GM19035 (cell line): Measurements from ENCODE around the gene PRG3.
"Not testable (repeated sequence)": the region's sequence is repeated elsewhere in the genome, so short reads cannot be mapped to it uniquely, and the experiment has no call there.

Source experiments
- ATAC-seq: cut with Tn5 transposase; IDR thresholded peaks from one replicate; pipeline ENCODE4 v1.9.1; 2021; ENCODE audit not compliant: unreplicated experiment

The PRG3 gene

GRCh38 chr11:57361420-57361819, 19.5 kb downstream of the PRG3 start:
- not testable (repeated sequence) for ATAC-seq

- no peak for ATAC-seq
Observed at GRCh38 chr11:57360991-57361390, 20.0 kb downstream of the PRG3 start.

- no peak for ATAC-seq
Observed at GRCh38 chr11:57359896-57360690, 20.9 kb downstream of the PRG3 start.

GRCh38 chr11:57359396-57359795, 21.6 kb downstream of the PRG3 start:
- ATAC-seq: no peak

GRCh38 chr11:57358991-57359390, 22.0 kb downstream of the PRG3 start:
- ATAC-seq: no peak

DNA sequence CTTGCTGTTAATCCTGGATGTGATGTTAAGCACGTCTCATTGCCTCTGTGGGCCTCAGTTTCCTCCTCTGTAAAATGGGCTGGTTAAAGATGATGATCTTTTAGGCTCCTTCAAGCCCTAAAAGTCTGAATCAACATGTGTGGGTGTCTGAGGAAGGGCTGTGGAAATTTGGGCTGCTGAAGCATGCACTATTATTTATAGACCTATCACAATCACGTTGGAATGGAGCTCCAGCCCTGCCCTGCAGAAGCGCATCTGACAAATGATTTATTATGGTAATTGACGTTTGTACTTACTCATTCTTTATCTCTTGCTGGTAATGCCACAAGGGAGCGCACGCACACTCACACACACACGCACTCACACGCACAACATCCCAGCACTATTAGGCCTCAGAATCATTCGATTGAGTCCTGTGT, 22.4 kb downstream of the PRG3 start:
- ATAC-seq: no peak

GRCh38 chr11:57357856-57358255, 23.1 kb downstream of the PRG3 start:
- no peak for ATAC-seq

- no peak for ATAC-seq
Observed at GRCh38 chr11:57357310-57357709, 23.6 kb downstream of the PRG3 start.

DNA sequence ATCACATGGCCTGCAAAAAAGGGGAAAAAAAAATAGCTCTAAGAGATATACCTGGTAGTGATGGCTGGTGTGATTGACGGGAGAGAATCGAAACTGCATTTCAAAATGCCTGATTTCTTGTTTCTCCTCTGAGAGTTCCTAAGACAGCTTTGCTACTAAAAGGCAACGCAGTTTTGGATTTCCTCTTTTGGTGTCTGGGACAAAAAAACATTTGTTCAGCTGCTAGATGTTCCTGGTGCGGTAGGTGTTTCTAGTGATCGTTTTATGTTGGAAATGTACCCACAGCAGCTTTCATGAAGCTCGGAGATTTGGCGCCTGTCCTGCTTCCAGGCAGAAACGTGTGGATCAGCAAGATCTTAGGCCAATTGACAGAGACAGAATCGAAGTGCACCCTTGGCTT, 24.7 kb downstream of the PRG3 start:
- ATAC-seq: no peak

GRCh38 chr11:57354699-57355098, 26.3 kb downstream of the PRG3 start:
- no peak for ATAC-seq

- no peak for ATAC-seq
Observed at GRCh38 chr11:57353852-57354251, 27.1 kb downstream of the PRG3 start.

- ATAC-seq: no peak
Observed at GRCh38 chr11:57353446-57353845, 27.5 kb downstream of the PRG3 start.

GRCh38 chr11:57353036-57353435, 27.9 kb downstream of the PRG3 start:
- no peak for ATAC-seq

GRCh38 chr11:57349491-57350274, 31.3 kb downstream of the PRG3 start:
- no peak for ATAC-seq

- ATAC-seq: no peak
Observed at GRCh38 chr11:57348636-57349313, 32.2 kb downstream of the PRG3 start.

DNA sequence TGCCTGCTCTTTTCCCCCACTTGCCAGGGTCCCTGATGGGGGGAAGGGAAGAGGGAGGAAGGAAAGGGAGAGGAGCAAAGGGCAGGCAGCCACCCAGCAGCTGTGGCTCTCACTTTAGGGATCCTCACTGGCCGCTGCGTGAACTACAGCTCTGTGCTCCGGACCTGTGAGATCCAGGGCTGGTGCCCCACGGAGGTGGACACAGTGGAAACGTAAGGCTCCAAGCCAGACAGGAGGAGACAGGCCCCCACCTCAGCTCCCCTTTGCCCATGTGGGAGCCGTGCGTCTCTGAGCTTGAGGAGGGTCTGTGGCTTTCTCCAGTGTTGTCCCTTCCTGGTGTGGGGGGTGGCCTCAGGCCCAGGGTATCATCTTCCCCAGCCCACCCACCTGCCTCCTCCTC, 32.9 kb downstream of the PRG3 start:
- ATAC-seq: no peak

DNA sequence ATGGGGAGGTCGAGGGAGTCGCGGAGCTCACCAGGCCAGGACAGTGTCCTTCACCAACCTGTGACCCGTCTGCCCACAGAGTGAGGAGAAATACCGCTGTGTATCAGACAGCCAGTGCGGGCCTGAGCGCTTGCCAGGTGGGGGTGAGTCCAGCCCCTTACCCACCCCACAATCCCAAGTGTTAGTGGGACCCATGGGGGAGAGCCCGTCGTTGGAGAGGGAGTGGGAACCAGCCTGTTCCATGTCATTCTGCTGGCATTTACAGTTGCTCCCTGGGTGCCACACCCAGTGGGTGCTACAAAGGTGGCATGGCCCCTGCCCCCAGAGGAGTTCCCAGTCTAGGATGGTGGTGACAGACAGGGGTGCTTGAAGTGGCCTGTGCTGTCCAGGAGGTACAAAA, 33.6 kb downstream of the PRG3 start:
- no peak for ATAC-seq

DNA sequence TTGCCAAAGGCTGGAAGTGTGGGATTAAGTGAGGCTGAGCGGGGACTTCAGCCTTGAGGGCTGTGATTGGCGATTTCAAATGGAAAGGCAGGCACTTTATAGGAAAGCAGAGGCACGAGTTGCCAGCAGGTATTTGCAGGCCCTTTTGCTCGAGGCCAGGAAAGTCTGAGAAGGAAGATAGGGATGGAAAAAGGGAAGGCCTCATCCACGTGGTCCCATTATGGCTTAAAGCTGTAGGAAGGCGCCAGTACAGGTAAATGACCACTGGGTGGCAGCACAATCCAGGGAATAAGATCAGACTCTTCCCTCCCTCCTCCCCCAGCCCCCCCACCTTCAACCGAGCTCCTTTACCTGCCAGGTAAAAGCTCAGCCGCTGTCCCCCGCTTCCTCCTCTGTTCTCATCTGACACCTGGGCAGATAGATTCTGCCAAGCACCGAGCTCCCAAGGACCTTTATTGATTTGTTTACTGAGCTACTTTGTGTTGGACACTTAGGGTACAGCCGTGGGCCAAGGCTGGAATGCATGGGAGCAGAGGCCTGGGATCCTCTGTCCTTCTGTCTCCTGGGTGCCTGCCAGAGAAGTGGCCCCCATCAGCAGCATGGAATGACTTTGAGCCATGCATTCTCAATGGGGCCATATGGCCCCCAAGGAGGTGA, 35.3 kb downstream of the PRG3 start:
- ATAC-seq: no peak

DNA sequence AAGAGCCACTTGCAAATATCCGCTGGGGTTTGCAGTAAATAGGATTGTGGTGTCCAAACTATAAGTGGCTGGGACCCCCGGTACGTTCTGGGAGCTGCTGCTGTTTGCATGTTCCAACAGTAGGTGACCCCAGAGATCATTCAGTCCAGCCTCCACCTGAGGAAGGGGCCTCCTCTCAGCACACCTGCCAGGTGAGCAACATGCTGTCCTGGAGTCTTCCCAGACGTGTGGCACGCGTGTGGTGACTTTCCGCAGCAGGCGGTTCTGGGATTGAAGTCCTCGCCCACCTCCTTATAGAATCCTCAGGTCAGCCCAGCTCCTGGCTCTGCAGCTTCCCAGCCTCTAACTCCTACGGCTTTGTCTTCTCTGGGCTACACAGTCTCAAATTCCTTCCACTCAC, 36.1 kb downstream of the PRG3 start:
- no peak for ATAC-seq

GRCh38 chr11:57343825-57344224, 37.1 kb downstream of the PRG3 start:
- ATAC-seq: no peak

- no peak for ATAC-seq
Observed at GRCh38 chr11:57342702-57343101, 38.2 kb downstream of the PRG3 start.
